IMR-90 (cell line): ENCODE measurements around the gene TCEA2. TPM values are rescaled to one million over a fixed set of nuclear protein-coding genes. Genes with fewer than 3 reads are reported as not detected.

Experiments used
- ATAC-seq: fragments of 200-7000 bp; cut with Tn5 transposase; 2 replicates; pipeline ENCODE4 v1.9.1; 2020; ENCODE audit warnings: low read depth, mild to moderate bottlenecking, moderate library complexity
- BruUV-seq: library from RNA; stranded (reverse); fragments of 400-500 nt; replicated peaks from 2 replicates; lab custom pipeline; 2021; lab: Mats Ljungman, UMichigan
- CTCF ChIA-PET: fragments of 300-600 bp; formaldehyde crosslinking; extraction: SDS; loops from one replicate; lab custom pipeline; 2021; ENCODE audit warnings: antibody characterized with exemption; lab: Yijun Ruan, JAX
- POLR2A ChIA-PET: fragments of 300-600 bp; sonication (Branson Sonifier 250); formaldehyde crosslinking; loops from one replicate; lab custom pipeline; 2022; ENCODE audit warnings: antibody characterized with exemption; ENCODE audit not compliant: unreplicated experiment; lab: Charles Lee
- DNase-seq: peaks from one replicate; pipeline ENCODE4 v3.0.0; 2013
- H2AFZ ChIP-seq: replicated peaks from 2 replicates; pipeline ENCODE3; 2013; ENCODE audit warnings: low read length, mild to moderate bottlenecking; ENCODE audit not compliant: poor library complexity
- H2AK5ac ChIP-seq: 2 replicates; pipeline ENCODE4 v1.6.1; 2013; ENCODE audit warnings: low read depth, low read length, inconsistent platforms
- H2AK9ac ChIP-seq: replicated peaks from 2 replicates; pipeline ENCODE3; 2013; ENCODE audit warnings: mild to moderate bottlenecking, low read depth, low read length, moderate library complexity; ENCODE audit not compliant: poor library complexity
- H2BK120ac ChIP-seq: 2 replicates; pipeline ENCODE4 v1.6.1; 2013; ENCODE audit warnings: low read depth, low read length, inconsistent platforms
- H2BK15ac ChIP-seq: 3 replicates; pipeline ENCODE4 v1.6.1; 2013; ENCODE audit warnings: low read depth, low read length, inconsistent platforms
- H2BK20ac ChIP-seq: 2 replicates; pipeline ENCODE4 v1.6.1; 2013; ENCODE audit warnings: low read depth, mild to moderate bottlenecking, inconsistent platforms, low read length, moderate library complexity
- H2BK5ac ChIP-seq: 2 replicates; pipeline ENCODE4 v1.6.1; 2013; ENCODE audit warnings: mild to moderate bottlenecking, low read depth, low read length, inconsistent platforms; ENCODE audit not compliant: poor library complexity, severe bottlenecking
- H3K14ac ChIP-seq: replicated peaks from 2 replicates; pipeline ENCODE4 v1.6.1; 2013; ENCODE audit warnings: low read depth, low read length, inconsistent platforms
- H3K18ac ChIP-seq: 2 replicates; pipeline ENCODE4 v1.6.1; 2013; ENCODE audit warnings: low read depth, low read length, control low read depth
- H3K23ac ChIP-seq: 2 replicates; pipeline ENCODE4 v1.6.1; 2013; ENCODE audit warnings: low read depth, low read length, inconsistent platforms
- H3K27ac ChIP-seq: 2 replicates; pipeline ENCODE4 v1.5.1; 2013; ENCODE audit warnings: mild to moderate bottlenecking, control low read depth, low read length; ENCODE audit not compliant: insufficient read depth
- H3K27me3 ChIP-seq: 2 replicates; pipeline ENCODE4 v1.6.1; 2013; ENCODE audit warnings: low read length; ENCODE audit not compliant: control insufficient read depth, insufficient read depth
- H3K36me3 ChIP-seq: 2 replicates; pipeline ENCODE4 v1.6.1; 2013; ENCODE audit warnings: low read length, mixed read lengths; ENCODE audit not compliant: control insufficient read depth, insufficient read depth
- H3K4ac ChIP-seq: 2 replicates; pipeline ENCODE4 v1.6.1; 2013; ENCODE audit warnings: low read depth, low read length, inconsistent platforms
- H3K4me1 ChIP-seq: 2 replicates; pipeline ENCODE4 v1.6.1; 2013; ENCODE audit warnings: low read length, mixed read lengths; ENCODE audit not compliant: control insufficient read depth, insufficient read depth
- H3K4me2 ChIP-seq: 2 replicates; pipeline ENCODE4 v1.6.1; 2013; ENCODE audit warnings: low read depth, mild to moderate bottlenecking, control low read depth, low read length, moderate library complexity
- H3K4me3 ChIP-seq: 2 replicates; pipeline ENCODE4 v1.5.1; 2013; ENCODE audit warnings: low read depth, mild to moderate bottlenecking, control low read depth, low read length, moderate library complexity; ENCODE audit not compliant: insufficient read depth
- H3K56ac ChIP-seq: 2 replicates; pipeline ENCODE4 v1.6.1; 2013; ENCODE audit warnings: low read length, inconsistent platforms; ENCODE audit not compliant: insufficient read depth; ENCODE audit errors: extremely low read depth
- H3K79me1 ChIP-seq, 2 experiments: 2 replicates each; pipeline ENCODE4 v1.6.1; 2013; ENCODE audit warnings: low read length in 2 of 2, inconsistent platforms in 1 of 2, low read depth in 1 of 2
- H3K9ac ChIP-seq: 2 replicates; pipeline ENCODE4 v1.6.1; 2013; ENCODE audit warnings: low read depth, low read length, control low read depth
- H3K9me1 ChIP-seq: 2 replicates; pipeline ENCODE4 v1.6.1; 2013; ENCODE audit warnings: low read length, inconsistent platforms; ENCODE audit not compliant: insufficient read depth
- H3K9me3 ChIP-seq: 2 replicates; pipeline ENCODE4 v1.6.1; 2013; ENCODE audit warnings: low read length; ENCODE audit not compliant: control insufficient read depth, insufficient read depth
- H4K20me1 ChIP-seq: 2 replicates; pipeline ENCODE4 v1.6.1; 2013; ENCODE audit warnings: low read length, inconsistent platforms; ENCODE audit not compliant: insufficient read depth
- H4K5ac ChIP-seq: 2 replicates; pipeline ENCODE4 v1.6.1; 2013; ENCODE audit warnings: mild to moderate bottlenecking, low read depth, low read length, control low read depth
- H4K8ac ChIP-seq, 2 experiments: 2 replicates each; pipeline ENCODE4 v1.6.1; 2013; ENCODE audit warnings: low read depth in 2 of 2, low read length in 2 of 2, control low read depth in 1 of 2, inconsistent platforms in 1 of 2
- H4K91ac ChIP-seq: 2 replicates; pipeline ENCODE4 v1.6.1; 2013; ENCODE audit warnings: low read depth, low read length, inconsistent platforms; ENCODE audit not compliant: insufficient read depth
- BHLHE40 ChIP-seq: fragments of 150-350 bp; IDR thresholded peaks from 2 replicates; pipeline ENCODE4 v1.6.1; 2016; ENCODE audit warnings: mild to moderate bottlenecking, low read depth, low read length
- CEBPB ChIP-seq: IDR thresholded peaks from 2 replicates; pipeline ENCODE4 v1.6.1; 2012; ENCODE audit warnings: low read depth, low read length, improper control_type of control experiment
- CHD1 ChIP-seq: IDR thresholded peaks from 2 replicates; pipeline ENCODE4 v1.6.1; 2012; ENCODE audit warnings: low read depth, low read length, improper control_type of control experiment
- FOS ChIP-seq: fragments of 150-350 bp; IDR thresholded peaks from 2 replicates; pipeline ENCODE4 v1.6.1; 2016; ENCODE audit warnings: low read depth, low read length
- MAFK ChIP-seq: IDR thresholded peaks from 2 replicates; pipeline ENCODE4 v1.6.1; 2012; ENCODE audit warnings: low read depth, low read length, improper control_type of control experiment
- MAZ ChIP-seq: IDR thresholded peaks from 2 replicates; pipeline ENCODE4 v1.6.1; 2012; ENCODE audit warnings: low read depth, mild to moderate bottlenecking, low read length, improper control_type of control experiment, moderate library complexity, borderline replicate concordance
- MXI1 ChIP-seq: IDR thresholded peaks from 2 replicates; pipeline ENCODE4 v1.6.1; 2012; ENCODE audit warnings: low read depth, mild to moderate bottlenecking, low read length, moderate library complexity, borderline replicate concordance
- NFE2L2 ChIP-seq: fragments of 150-350 bp; IDR thresholded peaks from 2 replicates; pipeline ENCODE4 v1.6.1; 2016; ENCODE audit warnings: low read depth, mild to moderate bottlenecking, low read length
- POLR2A ChIP-seq: IDR thresholded peaks from 2 replicates; pipeline ENCODE4 v1.6.1; 2012; ENCODE audit warnings: mild to moderate bottlenecking, low read depth, low read length
- RAD21 ChIP-seq: IDR thresholded peaks from 2 replicates; pipeline ENCODE4 v1.6.1; 2012; ENCODE audit warnings: low read length, improper control_type of control experiment
- RCOR1 ChIP-seq: IDR thresholded peaks from 2 replicates; pipeline ENCODE4 v1.6.1; 2012; ENCODE audit warnings: mild to moderate bottlenecking, low read length, improper control_type of control experiment; ENCODE audit not compliant: insufficient replicate concordance
- RFX5 ChIP-seq: IDR thresholded peaks from 2 replicates; pipeline ENCODE4 v1.8.0; 2012; ENCODE audit warnings: low read depth, mild to moderate bottlenecking, low read length, moderate library complexity
- SMC3 ChIP-seq: fragments of 150-350 bp; IDR thresholded peaks from 2 replicates; pipeline ENCODE4 v1.6.1; 2016; ENCODE audit warnings: low read depth, mild to moderate bottlenecking, antibody characterized with exemption, low read length, moderate library complexity
- WGBS, 2 experiments: methylation state at CpG; one replicate each; pipeline versions ENCODE4 v1.1.5 to v1.1.7; 2013; ENCODE audit warnings: missing lambda C conversion rate in 2 of 2; ENCODE audit not compliant: insufficient read length in 1 of 2; ENCODE audit errors: extremely low coverage in 2 of 2; 5-methylcytosine and 5-hydroxymethylcytosine counted together
- dilution Hi-C: fragments of 300-500 bp; cut with HindIII; formaldehyde crosslinking; loops from one replicate; pipeline ENCODE4 v1.14.3; 2018; ENCODE audit warnings: low sequenced_read_pairs; ENCODE audit not compliant: unreplicated experiment
- in situ Hi-C: fragments of 300-500 bp; cut with MboI; formaldehyde crosslinking; loops from 3 replicates; pipeline ENCODE4 v1.14.3; 2019; ENCODE audit warnings: low sequenced_read_pairs, inconsistent platforms, mixed read lengths
- intact Hi-C: fragments of 100-400 bp; cut with micrococcal nuclease; formaldehyde crosslinking; loops from 2 replicates; pipeline ENCODE4 v1.10.0; 2022
- polyA plus RNA-seq, 3 experiments: library from polyadenylated mRNA; depleted of rRNA; stranded (reverse); fragments of >200 nt; gene quantifications; 2 replicates each; pipeline ENCODE4 v1.2.3, GENCODE V29; 2012; ENCODE audit warnings: low replicate concordance in 1 of 3
- total RNA-seq: library from RNA; depleted of rRNA; stranded (reverse); fragments of >200 nt; gene quantifications from 2 replicates; pipeline ENCODE4 v1.2.3, GENCODE V29; 2012
- TF ChIP-seq, protein P1 (sequence below): fragments of 150-350 bp; IDR thresholded peaks from 2 replicates; pipeline ENCODE4 v1.6.1; 2016; ENCODE audit warnings: low read depth, mild to moderate bottlenecking, low read length, moderate library complexity, borderline replicate concordance
- TF ChIP-seq, protein P2 (sequence below): fragments of 150-350 bp; IDR thresholded peaks from 2 replicates; pipeline ENCODE4 v1.6.1; 2017; ENCODE audit warnings: mild to moderate bottlenecking, antibody characterized with exemption, low read length, low read depth
- TF ChIP-seq, protein P3 (sequence below): conservative IDR thresholded peaks from 2 replicates; pipeline ENCODE4 v1.5.1; 2012; ENCODE audit warnings: mild to moderate bottlenecking, low read depth, low read length, improper control_type of control experiment

Gene TCEA2
- total and polyA plus RNA-seq, 2 of the 4 experiments (the other 2 are of a cell fraction) = 9.3 to 30.0 TPM

DNA sequence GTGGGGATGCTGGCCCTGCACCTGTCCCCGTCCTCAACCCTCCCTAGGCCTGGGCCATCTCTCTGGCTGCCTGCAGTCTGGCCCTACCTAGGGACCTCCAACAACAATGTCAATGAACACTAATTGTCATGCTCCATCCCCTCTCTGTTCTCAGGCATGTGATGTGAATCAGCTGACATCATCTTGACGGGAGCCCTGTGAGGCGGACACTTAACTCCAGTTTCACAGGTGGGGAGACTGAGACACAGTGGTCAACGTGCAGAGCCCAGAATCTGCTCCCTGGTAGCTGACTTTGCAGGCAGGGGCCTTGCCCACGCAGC lies 762 bp upstream of the TCEA2 start:
- TF ChIP-seq MAFK = no peak
- TF ChIP-seq RCOR1 = no peak
- no peak for TF ChIP-seq MAZ
- TF ChIP-seq MXI1 = no peak
- TF ChIP-seq BHLHE40 = no peak
- no peak for TF ChIP-seq RAD21
- TF ChIP-seq, protein P1, sequence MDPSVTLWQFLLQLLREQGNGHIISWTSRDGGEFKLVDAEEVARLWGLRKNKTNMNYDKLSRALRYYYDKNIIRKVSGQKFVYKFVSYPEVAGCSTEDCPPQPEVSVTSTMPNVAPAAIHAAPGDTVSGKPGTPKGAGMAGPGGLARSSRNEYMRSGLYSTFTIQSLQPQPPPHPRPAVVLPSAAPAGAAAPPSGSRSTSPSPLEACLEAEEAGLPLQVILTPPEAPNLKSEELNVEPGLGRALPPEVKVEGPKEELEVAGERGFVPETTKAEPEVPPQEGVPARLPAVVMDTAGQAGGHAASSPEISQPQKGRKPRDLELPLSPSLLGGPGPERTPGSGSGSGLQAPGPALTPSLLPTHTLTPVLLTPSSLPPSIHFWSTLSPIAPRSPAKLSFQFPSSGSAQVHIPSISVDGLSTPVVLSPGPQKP = no peak
- TF ChIP-seq CHD1 = no peak
- TF ChIP-seq, protein P2, sequence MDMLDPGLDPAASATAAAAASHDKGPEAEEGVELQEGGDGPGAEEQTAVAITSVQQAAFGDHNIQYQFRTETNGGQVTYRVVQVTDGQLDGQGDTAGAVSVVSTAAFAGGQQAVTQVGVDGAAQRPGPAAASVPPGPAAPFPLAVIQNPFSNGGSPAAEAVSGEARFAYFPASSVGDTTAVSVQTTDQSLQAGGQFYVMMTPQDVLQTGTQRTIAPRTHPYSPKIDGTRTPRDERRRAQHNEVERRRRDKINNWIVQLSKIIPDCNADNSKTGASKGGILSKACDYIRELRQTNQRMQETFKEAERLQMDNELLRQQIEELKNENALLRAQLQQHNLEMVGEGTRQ = no peak
- no peak for TF ChIP-seq POLR2A
- TF ChIP-seq CEBPB = no peak
- TF ChIP-seq RFX5 = no peak
- TF ChIP-seq, protein P3, sequence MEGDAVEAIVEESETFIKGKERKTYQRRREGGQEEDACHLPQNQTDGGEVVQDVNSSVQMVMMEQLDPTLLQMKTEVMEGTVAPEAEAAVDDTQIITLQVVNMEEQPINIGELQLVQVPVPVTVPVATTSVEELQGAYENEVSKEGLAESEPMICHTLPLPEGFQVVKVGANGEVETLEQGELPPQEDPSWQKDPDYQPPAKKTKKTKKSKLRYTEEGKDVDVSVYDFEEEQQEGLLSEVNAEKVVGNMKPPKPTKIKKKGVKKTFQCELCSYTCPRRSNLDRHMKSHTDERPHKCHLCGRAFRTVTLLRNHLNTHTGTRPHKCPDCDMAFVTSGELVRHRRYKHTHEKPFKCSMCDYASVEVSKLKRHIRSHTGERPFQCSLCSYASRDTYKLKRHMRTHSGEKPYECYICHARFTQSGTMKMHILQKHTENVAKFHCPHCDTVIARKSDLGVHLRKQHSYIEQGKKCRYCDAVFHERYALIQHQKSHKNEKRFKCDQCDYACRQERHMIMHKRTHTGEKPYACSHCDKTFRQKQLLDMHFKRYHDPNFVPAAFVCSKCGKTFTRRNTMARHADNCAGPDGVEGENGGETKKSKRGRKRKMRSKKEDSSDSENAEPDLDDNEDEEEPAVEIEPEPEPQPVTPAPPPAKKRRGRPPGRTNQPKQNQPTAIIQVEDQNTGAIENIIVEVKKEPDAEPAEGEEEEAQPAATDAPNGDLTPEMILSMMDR = no peak
- no peak for TF ChIP-seq NFE2L2
- TF ChIP-seq SMC3 = no peak
- no peak for TF ChIP-seq FOS
- BruUV-seq = no TSS peak

More for the DNA sequence above, 762 bp upstream of the TCEA2 start:
- in situ Hi-C loops (no loop called here), dilution Hi-C loops (no loop called here), intact Hi-C loops (no loop called here)
- Histone ChIP-seq H4K20me1 (peaks cover 15% of the 10 kb centered on the region), H2BK5ac (peak overlapping the region; percentile 78), H2BK120ac (no peak overlapping the region), H3K18ac (peak overlapping the region; percentile 7; the same call in 1 of the 2 replicates), H4K8ac (peak overlapping the region; percentile 98), H2AK9ac (peak overlapping the region; percentile 85), H4K91ac (peak overlapping the region; percentile 80), H3K4me1 (peaks cover 31% of the 10 kb centered on the region), H3K14ac (peak overlapping the region; percentile 91), H3K36me3 (no peaks in the 10 kb centered on the region), H3K4ac (peak overlapping the region; percentile 90), H3K4me2 (peak overlapping the region; percentile 84), H2BK20ac (no peak overlapping the region), H3K27me3 (no peaks in the 10 kb centered on the region), H4K5ac (peak overlapping the region; percentile 99), H3K9me3 (no peaks in the 10 kb centered on the region), H2AFZ (peak overlapping the region; percentile 97), H3K79me1 (peaks cover 10 to 38% of the 10 kb centered on the region in 2 experiments; a peak in 3 of 4 replicates), H3K9ac (peak overlapping the region; percentile 92), H3K4me3 (peak overlapping the region; percentile 65), H3K9me1 (peaks cover 19% of the 10 kb centered on the region), H2BK15ac (no peak overlapping the region), H2AK5ac (peak overlapping the region; percentile 74), H3K23ac (peak overlapping the region; percentile 89; the same call in 1 of the 2 replicates), H3K56ac (peak overlapping the region; percentile 8; the same call in 1 of the 2 replicates), H3K27ac (peak overlapping the region; percentile 95)
- no peak for ATAC-seq
- ChIA-PET CTCF (interaction anchor here (1.5 kb wide), 1 partner anchor 82 kb away, joined by 3 read pairs; the partner anchor contains the start of gene PRPF6), POLR2A (no interaction called here)
- 42% methylated on average over 4 of the region's 5 CpGs; no CpG with 5 or more reads in 1 of the 2 experiments for WGBS, 2 experiments
- DNase-seq = no peak
